HepG2 (cell line): ENCODE measurements around the gene TPSB2. TPM values are rescaled to one million over a fixed set of nuclear protein-coding genes. Genes with fewer than 3 reads are reported as not detected.

Source experiments
- ATAC-seq: fragments of 200-7000 bp; cut with Tn5 transposase; 3 replicates; pipeline ENCODE4 v1.9.1; 2020; ENCODE audit warnings: mild to moderate bottlenecking, moderate library complexity
- BruUV-seq: library from RNA; stranded (reverse); fragments of 400-500 nt; replicated peaks from 2 replicates; lab custom pipeline; 2021; lab: Mats Ljungman, UMichigan
- CTCF ChIA-PET: fragments of 300-600 bp; formaldehyde crosslinking; extraction: SDS; loops from one replicate; lab custom pipeline; 2021; ENCODE audit warnings: low total read pairs, inconsistent platforms, low intra/inter-chr PET ratio; lab: Yijun Ruan, JAX
- POLR2A ChIA-PET: fragments of 350-600 bp; sonication (Branson Sonifier 250); formaldehyde crosslinking; loops from one replicate; lab custom pipeline; 2020; ENCODE audit warnings: antibody characterized with exemption, inconsistent platforms; lab: Yijun Ruan, JAX
- DNase-seq: peaks from one replicate; pipeline ENCODE4 v3.0.0-alpha.2; 2015; ENCODE audit warnings: low spot score
- FAIRE-seq: peaks from 3 replicates; lab custom pipeline; 2011; peaks lifted over from hg19 to GRCh38; lab: Jason Lieb, UNC
- H2AFZ ChIP-seq: one replicate; pipeline ENCODE4 v1.6.1; 2011; ENCODE audit warnings: low read length, inconsistent platforms
- H3K27ac ChIP-seq: fragments of 300-600 bp; 3 replicates; pipeline ENCODE4 v1.8.0; 2011; ENCODE audit warnings: mixed run types, mild to moderate bottlenecking, mixed read lengths, low read length, inconsistent platforms; ENCODE audit not compliant: insufficient read depth; ENCODE audit errors: extremely low read length
- H3K27me3 ChIP-seq, 2 experiments: fragments of 200-600 bp in 1 of 2; 2 replicates in 1 of 2; 3 replicates in 1 of 2; pipeline versions ENCODE4 v1.6.0 to v1.8.0; 2011; ENCODE audit warnings: low read length in 2 of 2, mild to moderate bottlenecking in 2 of 2, moderate library complexity in 2 of 2, inconsistent platforms in 1 of 2; ENCODE audit not compliant: insufficient read depth in 2 of 2, control insufficient read depth in 1 of 2
- H3K36me3 ChIP-seq, 2 experiments: fragments of 200-600 bp in 1 of 2; replicated peaks in 1 of 2; 2 replicates in 1 of 2; 3 replicates in 1 of 2; pipeline versions ENCODE4 v1.5.1 to v1.8.0; 2011; ENCODE audit warnings: low read length in 2 of 2, inconsistent platforms in 1 of 2; ENCODE audit not compliant: insufficient read depth in 2 of 2, control insufficient read depth in 1 of 2
- H3K4me1 ChIP-seq: 2 replicates; pipeline ENCODE4 v1.5.1; 2012; ENCODE audit warnings: low read length, inconsistent platforms; ENCODE audit not compliant: insufficient read depth
- H3K4me2 ChIP-seq: 2 replicates; pipeline ENCODE4 v1.6.0; 2011; ENCODE audit warnings: low read depth, low read length, inconsistent platforms
- H3K4me3 ChIP-seq, 3 experiments: fragments of 200-600 bp in 1 of 3; sonication (generic), shearing (Covaris generic) in 1 of 3; replicated peaks in 1 of 3; 2 replicates each; pipeline ENCODE4 v1.5.1; 2011 to 2016; ENCODE audit warnings: low read length in 3 of 3, inconsistent platforms in 2 of 3, low read depth in 2 of 3, mild to moderate bottlenecking in 2 of 3, control low read depth in 1 of 3, mixed read lengths in 1 of 3; ENCODE audit not compliant: insufficient read depth in 1 of 3
- H3K79me2 ChIP-seq: one replicate; pipeline ENCODE4 v1.6.1; 2011; ENCODE audit warnings: low read length, inconsistent platforms; ENCODE audit not compliant: insufficient read depth
- H3K9ac ChIP-seq: 2 replicates; pipeline ENCODE4 v1.6.0; 2011; ENCODE audit warnings: mild to moderate bottlenecking, low read depth, low read length, inconsistent platforms; ENCODE audit not compliant: insufficient read depth
- H3K9me3 ChIP-seq: 2 replicates; pipeline ENCODE4 v1.5.1; 2012; ENCODE audit warnings: mild to moderate bottlenecking, low read length
- H4K20me1 ChIP-seq: 2 replicates; pipeline ENCODE4 v1.6.0; 2011; ENCODE audit warnings: inconsistent platforms, mild to moderate bottlenecking, low read length, moderate library complexity; ENCODE audit not compliant: insufficient read depth
- DMAP1 ChIP-seq: IDR thresholded peaks from 2 replicates; pipeline ENCODE4 v1.6.1; 2016
- HES4 ChIP-seq: sonication (generic); formaldehyde crosslinking; IDR thresholded peaks from 2 replicates; pipeline ENCODE4 v1.9.0; 2021; ENCODE audit warnings: mild to moderate bottlenecking, missing genetic modification reagents, borderline replicate concordance
- HHEX ChIP-seq: IDR thresholded peaks from 2 replicates; pipeline ENCODE4 v1.6.1; 2016; ENCODE audit warnings: control low read depth
- MBD4 ChIP-seq: IDR thresholded peaks from 2 replicates; pipeline ENCODE4 v1.6.1; 2012; ENCODE audit warnings: low read length, inconsistent platforms, borderline replicate concordance
- RARA ChIP-seq: IDR thresholded peaks from 2 replicates; pipeline ENCODE4 v1.6.1; 2016; ENCODE audit warnings: missing genetic modification reagents, missing compliant biosample characterization
- SALL1 ChIP-seq: sonication (generic); formaldehyde crosslinking; IDR thresholded peaks from 2 replicates; pipeline ENCODE4 v1.8.0; 2022; ENCODE audit warnings: mild to moderate bottlenecking, missing genetic modification reagents
- SOX5 ChIP-seq: IDR thresholded peaks from 2 replicates; pipeline ENCODE4 v1.6.1; 2016; ENCODE audit warnings: borderline replicate concordance
- SRSF4 ChIP-seq: fragments of 200-400 bp; formaldehyde crosslinking; IDR thresholded peaks from one replicate; pipeline ENCODE4 v1.6.1; 2018; ENCODE audit warnings: mild to moderate bottlenecking, low read depth, low read length, moderate library complexity; ENCODE audit not compliant: poor library complexity, severe bottlenecking
- SUZ12 ChIP-seq: fragments of 150-350 bp; IDR thresholded peaks from 2 replicates; pipeline ENCODE4 v1.6.1; 2014; ENCODE audit warnings: low read depth, low read length
- ZFP62 ChIP-seq: sonication (generic); formaldehyde crosslinking; IDR thresholded peaks from 2 replicates; pipeline ENCODE4 v1.4.0; 2020; ENCODE audit warnings: missing genetic modification reagents
- ZMYM4 ChIP-seq: sonication (generic); formaldehyde crosslinking; IDR thresholded peaks from 2 replicates; pipeline ENCODE4 v1.8.1; 2023; ENCODE audit warnings: mild to moderate bottlenecking, missing genetic modification reagents
- ZNF329 ChIP-seq: sonication (generic); formaldehyde crosslinking; IDR thresholded peaks from 2 replicates; pipeline ENCODE4 v1.9.0; 2021; ENCODE audit warnings: low read depth, mild to moderate bottlenecking, missing genetic modification reagents
- ZNF33A ChIP-seq: sonication (generic); formaldehyde crosslinking; IDR thresholded peaks from 2 replicates; pipeline ENCODE4 v1.5.1; 2020; ENCODE audit warnings: missing genetic modification reagents, mild to moderate bottlenecking, moderate library complexity, borderline replicate concordance
- WGBS: methylation state at CpG from one replicate; pipeline ENCODE4 v1.1.6; 2017; ENCODE audit warnings: low lambda C conversion rate; 5-methylcytosine and 5-hydroxymethylcytosine counted together
- in situ Hi-C: cut with HindIII; loops from 2 replicates; pipeline ENCODE4 v1.10.0; 2017; ENCODE audit warnings: low pct_unique_long_range_greater_than_20kb; ENCODE audit not compliant: extremely low pct_ligation_motif_present
- intact Hi-C: fragments of 100-400 bp; cut with micrococcal nuclease; formaldehyde crosslinking; loops from one replicate; pipeline ENCODE4 v1.10.0; 2022; ENCODE audit not compliant: unreplicated experiment
- polyA plus RNA-seq, 8 experiments: library from polyadenylated mRNA; depleted of rRNA in 3 of 8; stranded (reverse) in 7 of 8; unstranded in 1 of 8; fragments of >200 nt; fragmentation: Illumina TruSeq in 4 of 8; extraction: Trizol in 4 of 8; gene quantifications; 2 replicates each; pipeline versions ENCODE4 v1.2.1 to v1.2.3, GENCODE V29; 2011 to 2016; ENCODE audit warnings: low read depth in 4 of 8, missing spikeins in 1 of 8, mixed read lengths in 1 of 8; ENCODE audit not compliant: insufficient read depth in 1 of 8
- total RNA-seq, 5 experiments: library from RNA; depleted of rRNA; stranded (reverse); fragments of >200 nt; fragmentation: Illumina TruSeq; extraction: Trizol; gene quantifications; 2 replicates each; pipeline ENCODE4 v1.2.3, GENCODE V29; 2016; ENCODE audit warnings: low read depth in 1 of 5
- TF ChIP-seq, protein P1 (sequence below): sonication (generic); formaldehyde crosslinking; conservative IDR thresholded peaks from 2 replicates; pipeline ENCODE4 v1.4.0; 2020; ENCODE audit warnings: missing genetic modification reagents

TPSB2 gene
- total and polyA plus RNA-seq, 2 of the 13 experiments (the other 11 are each of a cell fraction or from before 2014, with no cell fraction given): not detected

DNA sequence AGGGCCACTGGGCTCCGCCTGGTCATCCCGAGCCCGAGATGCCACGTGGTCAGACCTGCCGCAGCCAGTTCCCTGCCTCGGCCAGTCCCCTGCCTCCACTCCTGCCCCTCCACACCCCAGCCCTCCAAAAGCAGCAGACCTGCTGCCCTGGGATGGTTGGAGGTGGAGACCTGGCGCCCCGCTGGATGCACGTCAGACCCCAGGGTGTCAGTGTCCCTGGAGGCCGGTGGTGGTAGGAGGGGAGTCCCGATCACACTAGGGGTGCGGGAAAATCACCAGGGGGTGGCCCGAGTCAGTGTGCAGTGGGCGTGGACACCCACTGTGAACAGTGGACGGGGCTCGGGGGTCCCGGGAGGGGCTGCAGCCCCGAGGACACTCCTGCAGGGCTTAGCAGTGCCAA, 31.8 kb downstream of the TPSB2 start:
- no peak for DNase-seq
- no peak overlapping the region for H3K4me2 ChIP-seq
- CTCF ChIA-PET: no interaction called here
- POLR2A ChIA-PET: no interaction called here
- H3K4me3 ChIP-seq: no peak overlapping the region
- no peaks in the 10 kb centered on the region for H3K9me3 ChIP-seq
- 89% methylated on average over 5 of the region's 18 CpGs for WGBS
- in situ Hi-C loops: loop anchor here (5.0 kb wide), 1 partner anchor 86 kb away; no protein-coding TSS in a partner anchor
- H3K27me3 ChIP-seq: peaks cover 2 to 20% of the 10 kb centered on the region in 2 experiments; a peak in 4 of 5 replicates
- no TSS peak for BruUV-seq
- intact Hi-C loops: no loop called here
- H3K79me2 ChIP-seq: no peaks in the 10 kb centered on the region
- no peaks in the 10 kb centered on the region for H3K36me3 ChIP-seq
- H2AFZ ChIP-seq: no peak overlapping the region
- peaks cover 24% of the 10 kb centered on the region; the same call in 1 of the 2 replicates for H4K20me1 ChIP-seq
- no peak overlapping the region for H3K27ac ChIP-seq
- H3K4me1 ChIP-seq: peaks cover 25% of the 10 kb centered on the region
- no peak for FAIRE-seq
- no peak for ATAC-seq
- no peak overlapping the region for H3K9ac ChIP-seq
- TF ChIP-seq ZMYM4 (CRISPR knock-in tag) (no peak), SUZ12 (no peak), HHEX (CRISPR knock-in tag) (no peak), HES4 (CRISPR knock-in tag) (no peak), SALL1 (CRISPR knock-in tag) (no peak), MBD4 (no peak), ZNF329 (CRISPR knock-in tag) (no peak), DMAP1 (no peak), RARA (CRISPR knock-in tag) (no peak), ZFP62 (no peak), ZNF33A (CRISPR knock-in tag) (no peak), SRSF4 (no peak), SOX5 (CRISPR knock-in tag) (no peak)
- TF ChIP-seq, protein P1, sequence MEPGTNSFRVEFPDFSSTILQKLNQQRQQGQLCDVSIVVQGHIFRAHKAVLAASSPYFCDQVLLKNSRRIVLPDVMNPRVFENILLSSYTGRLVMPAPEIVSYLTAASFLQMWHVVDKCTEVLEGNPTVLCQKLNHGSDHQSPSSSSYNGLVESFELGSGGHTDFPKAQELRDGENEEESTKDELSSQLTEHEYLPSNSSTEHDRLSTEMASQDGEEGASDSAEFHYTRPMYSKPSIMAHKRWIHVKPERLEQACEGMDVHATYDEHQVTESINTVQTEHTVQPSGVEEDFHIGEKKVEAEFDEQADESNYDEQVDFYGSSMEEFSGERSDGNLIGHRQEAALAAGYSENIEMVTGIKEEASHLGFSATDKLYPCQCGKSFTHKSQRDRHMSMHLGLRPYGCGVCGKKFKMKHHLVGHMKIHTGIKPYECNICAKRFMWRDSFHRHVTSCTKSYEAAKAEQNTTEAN: no peak
